ENCODE data around the gene CCDC60.

- TF ChIP-seq, protein P1, sequence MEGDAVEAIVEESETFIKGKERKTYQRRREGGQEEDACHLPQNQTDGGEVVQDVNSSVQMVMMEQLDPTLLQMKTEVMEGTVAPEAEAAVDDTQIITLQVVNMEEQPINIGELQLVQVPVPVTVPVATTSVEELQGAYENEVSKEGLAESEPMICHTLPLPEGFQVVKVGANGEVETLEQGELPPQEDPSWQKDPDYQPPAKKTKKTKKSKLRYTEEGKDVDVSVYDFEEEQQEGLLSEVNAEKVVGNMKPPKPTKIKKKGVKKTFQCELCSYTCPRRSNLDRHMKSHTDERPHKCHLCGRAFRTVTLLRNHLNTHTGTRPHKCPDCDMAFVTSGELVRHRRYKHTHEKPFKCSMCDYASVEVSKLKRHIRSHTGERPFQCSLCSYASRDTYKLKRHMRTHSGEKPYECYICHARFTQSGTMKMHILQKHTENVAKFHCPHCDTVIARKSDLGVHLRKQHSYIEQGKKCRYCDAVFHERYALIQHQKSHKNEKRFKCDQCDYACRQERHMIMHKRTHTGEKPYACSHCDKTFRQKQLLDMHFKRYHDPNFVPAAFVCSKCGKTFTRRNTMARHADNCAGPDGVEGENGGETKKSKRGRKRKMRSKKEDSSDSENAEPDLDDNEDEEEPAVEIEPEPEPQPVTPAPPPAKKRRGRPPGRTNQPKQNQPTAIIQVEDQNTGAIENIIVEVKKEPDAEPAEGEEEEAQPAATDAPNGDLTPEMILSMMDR (IDR thresholded peaks at IDR 0.05), result no peak
- TF ChIP-seq EP300 (IDR thresholded peaks at IDR 0.05) (no peak), POLR2A (IDR thresholded peaks at IDR 0.05) (no peak), POLR2AphosphoS5 (IDR thresholded peaks at IDR 0.05) (no peak)
Measured at GRCh38 chr12:119573086-119573485, 238.6 kb downstream of the CCDC60 start.
